CD14-positive monocyte (primary cell): ENCODE data around the gene GNL2. TPM values are rescaled to one million over a fixed set of nuclear protein-coding genes. Genes with fewer than 3 reads are reported as not detected.
"Not testable (repeated sequence)": the region's sequence is repeated elsewhere in the genome, so short reads cannot be mapped to it uniquely, and the experiment has no call there.

Experiments
- DNase-seq, 3 donors: peaks; one replicate each; pipeline ENCODE4 v3.0.0-alpha.2; 2011 to 2022
- H2AFZ ChIP-seq: 2 replicates; pipeline ENCODE4 v1.6.0; 2012; ENCODE audit warnings: mild to moderate bottlenecking, low read depth, low read length, inconsistent platforms; ENCODE audit not compliant: insufficient read depth, poor library complexity, severe bottlenecking
- H3K27ac ChIP-seq, 2 donors: 1 replicate in 1 of 2; 2 replicates in 1 of 2; pipeline ENCODE4 v1.5.1; 2012 to 2013; ENCODE audit warnings: low read length in 2 of 2, control low read depth in 1 of 2, inconsistent platforms in 1 of 2, low read depth in 1 of 2, mild to moderate bottlenecking in 1 of 2
- H3K27me3 ChIP-seq, 2 donors: one replicate each; pipeline versions ENCODE4 v1.6.0 to v1.6.1; 2011 to 2013; ENCODE audit warnings: low read length in 2 of 2; ENCODE audit not compliant: control insufficient read depth in 2 of 2, insufficient read depth in 2 of 2
- H3K36me3 ChIP-seq, 2 donors: replicated peaks in 1 of 2; 1 replicate in 1 of 2; 2 replicates in 1 of 2; pipeline versions ENCODE4 v1.5.1 to v1.6.1; 2012 to 2013; ENCODE audit warnings: low read length in 2 of 2, control low read depth in 1 of 2, inconsistent platforms in 1 of 2, mild to moderate bottlenecking in 1 of 2; ENCODE audit not compliant: insufficient read depth in 2 of 2, control insufficient read depth in 1 of 2
- H3K4me1 ChIP-seq, 2 donors: 1 replicate in 1 of 2; 2 replicates in 1 of 2; pipeline versions ENCODE4 v1.5.1 to v1.6.1; 2012 to 2013; ENCODE audit warnings: low read length in 2 of 2, control low read depth in 1 of 2, inconsistent platforms in 1 of 2, mild to moderate bottlenecking in 1 of 2, moderate library complexity in 1 of 2; ENCODE audit not compliant: insufficient read depth in 2 of 2, control insufficient read depth in 1 of 2
- H3K4me2 ChIP-seq: replicated peaks from 2 replicates; pipeline ENCODE3; 2012; ENCODE audit warnings: low read length, moderate library complexity, mild to moderate bottlenecking; ENCODE audit not compliant: poor library complexity, severe bottlenecking; ENCODE audit errors: extremely low read depth
- H3K4me3 ChIP-seq, 3 experiments: fragments of 200-600 bp in 1 of 3; sonication (generic) in 1 of 3; replicated peaks in 1 of 3; 1 replicate in 2 of 3; 2 replicates in 1 of 3; pipeline ENCODE4 v1.5.1; 2011 to 2013; ENCODE audit warnings: low read length in 3 of 3, mild to moderate bottlenecking in 3 of 3, control low read depth in 2 of 3, low read depth in 2 of 3, inconsistent platforms in 1 of 3, moderate library complexity in 1 of 3
- H3K79me2 ChIP-seq: 2 replicates; pipeline ENCODE4 v1.6.0; 2012; ENCODE audit warnings: mild to moderate bottlenecking, control low read depth, inconsistent platforms, low read length, moderate library complexity; ENCODE audit not compliant: insufficient read depth
- H3K9ac ChIP-seq: 2 replicates; pipeline ENCODE4 v1.6.0; 2017; ENCODE audit warnings: low read length, mild to moderate bottlenecking; ENCODE audit not compliant: insufficient read depth, poor library complexity, severe bottlenecking
- H3K9me3 ChIP-seq, 2 donors: replicated peaks in 1 of 2; 1 replicate in 1 of 2; 2 replicates in 1 of 2; pipeline versions ENCODE4 v1.5.1 to v1.6.1; 2012 to 2013; ENCODE audit warnings: low read length in 2 of 2, control low read depth in 1 of 2; ENCODE audit not compliant: control insufficient read depth in 1 of 2, insufficient read depth in 1 of 2
- H4K20me1 ChIP-seq: 2 replicates; pipeline ENCODE4 v1.6.0; 2012; ENCODE audit warnings: mild to moderate bottlenecking, low read length, control low read depth, moderate library complexity; ENCODE audit not compliant: insufficient read depth
- H3K27ac Mint-ChIP-seq, 7 donors: one replicate each; pipeline ENCODE4 v1.8.0; 2020; ENCODE audit warnings: mild to moderate bottlenecking in 7 of 7, mixed read lengths in 7 of 7, moderate library complexity in 6 of 7, inconsistent platforms in 2 of 7
- H3K27me3 Mint-ChIP-seq, 3 donors: one replicate each; pipeline ENCODE4 v1.8.0; 2021 to 2022; ENCODE audit warnings: low read depth in 3 of 3, mild to moderate bottlenecking in 3 of 3, mixed read lengths in 3 of 3, moderate library complexity in 3 of 3, inconsistent platforms in 1 of 3
- H3K36me3 Mint-ChIP-seq, 2 donors: one replicate each; pipeline ENCODE4 v1.8.0; 2020; ENCODE audit warnings: mixed read lengths in 2 of 2, inconsistent platforms in 1 of 2, mild to moderate bottlenecking in 1 of 2
- H3K4me1 Mint-ChIP-seq: one replicate; pipeline ENCODE4 v1.8.0; 2020; ENCODE audit warnings: mild to moderate bottlenecking, mixed read lengths
- H3K4me3 Mint-ChIP-seq, 2 donors: one replicate each; pipeline ENCODE4 v1.8.0; 2020; ENCODE audit warnings: mild to moderate bottlenecking in 2 of 2, mixed read lengths in 2 of 2, moderate library complexity in 1 of 2
- H3K9me3 Mint-ChIP-seq, 7 donors: one replicate each; pipeline ENCODE4 v1.8.0; 2020 to 2022; ENCODE audit warnings: mixed read lengths in 7 of 7, mild to moderate bottlenecking in 6 of 7, moderate library complexity in 6 of 7, inconsistent platforms in 2 of 7
- WGBS: methylation state at CpG from one replicate; pipeline ENCODE4 v1.1.5; 2013; ENCODE audit warnings: missing lambda C conversion rate; ENCODE audit not compliant: insufficient coverage; 5-methylcytosine and 5-hydroxymethylcytosine counted together
- intact Hi-C, 2 donors: fragments of 100-400 bp; cut with micrococcal nuclease; formaldehyde crosslinking; loops; one replicate each; pipeline versions ENCODE4 v1.15.0 to v1.15.1; 2023
- polyA plus RNA-seq, 3 donors: library from polyadenylated mRNA; depleted of rRNA in 1 of 3; unstranded in 2 of 3; stranded (reverse) in 1 of 3; fragments of 300-500 nt in 2 of 3; fragments of >200 nt in 1 of 3; fragmentation: Illumina TruSeq in 2 of 3; gene quantifications; 1 replicate in 2 of 3; 2 replicates in 1 of 3; pipeline ENCODE4 v1.2.3, GENCODE V29; 2012 to 2021
- TF ChIP-seq, protein P1 (sequence below): fragments of 200-600 bp; IDR thresholded peaks from one replicate; pipeline ENCODE4 v1.8.0; 2022; ENCODE audit warnings: antibody characterized with exemption, mild to moderate bottlenecking

GNL2 gene
- polyA plus RNA-seq, 3 donors = 22.2 to 37.2 (median 35.4) TPM

DNA sequence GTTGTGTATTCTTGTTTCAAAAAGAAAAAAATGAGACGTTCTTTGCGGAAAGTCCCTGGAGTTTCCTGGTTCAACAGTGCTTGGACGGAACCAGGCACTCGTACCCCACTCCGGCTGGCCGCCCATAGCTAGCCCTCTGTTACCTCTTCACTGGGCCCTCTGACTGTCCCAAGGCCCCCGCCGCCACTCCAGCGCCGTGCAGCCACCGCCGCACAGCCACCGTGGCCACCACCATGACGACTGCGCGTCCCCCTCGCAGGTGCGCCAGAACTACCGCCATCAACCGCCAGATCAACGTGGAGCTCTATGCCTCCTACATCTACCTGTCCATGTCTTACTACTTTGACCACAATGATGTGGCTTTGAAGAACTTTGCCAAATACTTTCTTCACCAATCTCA is 51.2 kb downstream of the GNL2 start:
- H3K4me1 Mint-ChIP-seq = peaks cover 3% of the 10 kb centered on the region
- no peak overlapping the region for H3K4me3 Mint-ChIP-seq
- 98% methylated on average over 13 of the region's 21 CpGs for WGBS
- Histone ChIP-seq H3K36me3 (peaks cover 70 to 96% of the 10 kb centered on the region in 2 donors), H3K9ac (no peak overlapping the region), H4K20me1 (peaks cover 18% of the 10 kb centered on the region), H3K4me2 (no peak overlapping the region), H3K4me1 (no peaks in the 10 kb centered on the region), H3K27ac (no peak overlapping the region), H3K4me3 (no peak overlapping the region), H2AFZ (no peak overlapping the region), H3K27me3 (no peaks in the 10 kb centered on the region), H3K9me3 (no peaks in the 10 kb centered on the region), H3K79me2 (peaks cover 5% of the 10 kb centered on the region)
- peaks cover 69 to 92% of the 10 kb centered on the region in 2 donors for H3K36me3 Mint-ChIP-seq
- H3K27ac Mint-ChIP-seq = peak overlapping the region in 2 of 7 donors; percentile 1 to 6
- DNase-seq = no peak
- peaks cover 0 to 7% (median 0%) of the 10 kb centered on the region in 7 donors for H3K9me3 Mint-ChIP-seq
- intact Hi-C loops = no loop called here
- H3K27me3 Mint-ChIP-seq = no peaks in the 10 kb centered on the region
- TF ChIP-seq, protein P1, sequence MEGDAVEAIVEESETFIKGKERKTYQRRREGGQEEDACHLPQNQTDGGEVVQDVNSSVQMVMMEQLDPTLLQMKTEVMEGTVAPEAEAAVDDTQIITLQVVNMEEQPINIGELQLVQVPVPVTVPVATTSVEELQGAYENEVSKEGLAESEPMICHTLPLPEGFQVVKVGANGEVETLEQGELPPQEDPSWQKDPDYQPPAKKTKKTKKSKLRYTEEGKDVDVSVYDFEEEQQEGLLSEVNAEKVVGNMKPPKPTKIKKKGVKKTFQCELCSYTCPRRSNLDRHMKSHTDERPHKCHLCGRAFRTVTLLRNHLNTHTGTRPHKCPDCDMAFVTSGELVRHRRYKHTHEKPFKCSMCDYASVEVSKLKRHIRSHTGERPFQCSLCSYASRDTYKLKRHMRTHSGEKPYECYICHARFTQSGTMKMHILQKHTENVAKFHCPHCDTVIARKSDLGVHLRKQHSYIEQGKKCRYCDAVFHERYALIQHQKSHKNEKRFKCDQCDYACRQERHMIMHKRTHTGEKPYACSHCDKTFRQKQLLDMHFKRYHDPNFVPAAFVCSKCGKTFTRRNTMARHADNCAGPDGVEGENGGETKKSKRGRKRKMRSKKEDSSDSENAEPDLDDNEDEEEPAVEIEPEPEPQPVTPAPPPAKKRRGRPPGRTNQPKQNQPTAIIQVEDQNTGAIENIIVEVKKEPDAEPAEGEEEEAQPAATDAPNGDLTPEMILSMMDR = no peak

DNA sequence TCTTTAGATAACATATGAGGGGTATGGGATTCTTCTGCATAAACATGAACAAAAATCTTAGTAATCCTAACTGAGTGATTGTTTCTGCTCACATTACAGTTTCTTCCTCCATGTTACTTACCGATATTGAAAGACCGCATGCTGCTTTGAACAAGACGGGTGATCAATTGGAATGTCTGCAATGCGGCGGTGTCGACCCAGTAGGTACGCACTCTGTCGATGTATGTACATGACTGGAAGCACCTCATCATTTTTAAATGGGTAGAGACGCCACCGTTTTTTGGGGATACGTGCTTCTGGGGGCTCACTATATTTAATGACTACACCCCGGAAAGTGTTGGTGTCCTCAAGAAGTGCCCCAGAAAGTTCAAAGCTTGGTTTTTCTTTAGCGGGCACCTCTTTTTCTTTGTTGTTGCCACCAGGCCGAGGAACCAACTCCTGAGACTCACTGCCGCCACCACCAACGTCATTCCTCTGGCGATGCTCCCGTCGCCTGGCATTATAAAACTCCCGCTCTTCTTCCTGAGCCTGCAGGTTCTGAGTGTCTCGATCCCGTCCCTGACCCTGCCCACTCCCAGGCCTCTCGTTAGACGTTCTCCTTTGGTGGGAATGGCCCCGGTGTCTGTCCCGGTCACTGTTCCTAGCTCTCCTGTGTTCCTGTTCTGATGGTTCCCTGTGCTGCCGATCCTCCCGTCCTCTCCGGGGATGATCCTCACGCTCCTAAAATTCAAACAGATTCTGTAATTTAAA is 55.5 kb downstream of the GNL2 start:
- H3K79me2 ChIP-seq = peaks cover 7% of the 10 kb centered on the region
- peaks cover 78 to 95% of the 10 kb centered on the region in 2 donors for H3K36me3 Mint-ChIP-seq

DNA sequence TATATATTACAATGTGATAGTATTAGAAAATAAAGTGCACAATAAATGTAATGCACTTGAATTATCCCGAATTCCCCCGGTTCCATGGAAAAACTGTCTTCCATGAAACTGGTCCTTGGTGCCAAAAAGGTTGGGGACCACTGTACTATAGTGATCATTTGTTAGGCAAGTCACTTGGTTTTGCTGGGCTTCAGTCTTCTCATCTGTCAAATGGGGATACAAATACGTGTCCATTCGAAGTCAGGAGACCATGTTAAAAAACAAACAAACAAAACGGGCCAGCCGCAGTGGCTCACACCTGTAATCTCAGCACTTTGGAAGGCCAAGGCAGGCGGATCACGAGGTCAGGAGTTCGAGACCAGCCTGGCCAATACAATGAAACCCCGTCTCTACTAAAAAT is 56.6 kb downstream of the GNL2 start:
- H3K4me2 ChIP-seq, DNase-seq, H3K4me3 Mint-ChIP-seq, H3K9ac ChIP-seq, H3K9me3 Mint-ChIP-seq, intact Hi-C loops, H3K27me3 Mint-ChIP-seq, H3K9me3 ChIP-seq, H3K27me3 ChIP-seq, H3K27ac Mint-ChIP-seq, H3K4me3 ChIP-seq, H3K79me2 ChIP-seq, H3K27ac ChIP-seq, H2AFZ ChIP-seq, H3K4me1 ChIP-seq: not testable (repeated sequence)
- peaks cover 67 to 88% of the 10 kb centered on the region in 2 donors for H3K36me3 ChIP-seq
- peaks cover 70 to 90% of the 10 kb centered on the region in 2 donors for H3K36me3 Mint-ChIP-seq
- H3K4me1 Mint-ChIP-seq = peaks cover 11% of the 10 kb centered on the region
- WGBS = 95% methylated on average over 10 of the region's 10 CpGs
- H4K20me1 ChIP-seq = peaks cover 18% of the 10 kb centered on the region

More for the DNA sequence above, 55.5 kb downstream of the GNL2 start:
- no peaks in the 10 kb centered on the region for H3K4me1 ChIP-seq
- no peaks in the 10 kb centered on the region for H3K9me3 ChIP-seq
- H3K36me3 ChIP-seq = peaks cover 74 to 99% of the 10 kb centered on the region in 2 donors
- H3K4me2 ChIP-seq = no peak overlapping the region
- peaks cover 3% of the 10 kb centered on the region for H3K4me1 Mint-ChIP-seq
- H3K4me3 Mint-ChIP-seq = no peak overlapping the region
- no peaks in the 10 kb centered on the region for H3K27me3 ChIP-seq
- peaks cover 0 to 7% (median 0%) of the 10 kb centered on the region in 7 donors for H3K9me3 Mint-ChIP-seq
- H3K27ac ChIP-seq = no peak overlapping the region
- no peak for DNase-seq
- H3K27ac Mint-ChIP-seq = peak overlapping the region in 1 of 7 donors; percentile 5
- no peak overlapping the region for H3K4me3 ChIP-seq
- H3K9ac ChIP-seq = no peak overlapping the region
- no peaks in the 10 kb centered on the region for H3K27me3 Mint-ChIP-seq
- intact Hi-C loops = no loop called here
- 98% methylated on average over 30 of the region's 30 CpGs for WGBS
- TF ChIP-seq, protein P1 = no peak
- no peak overlapping the region for H2AFZ ChIP-seq
- H4K20me1 ChIP-seq = peaks cover 25% of the 10 kb centered on the region
